TTC549 (cell line): ENCODE measurements around the gene GTF2F2.

Source experiments
- FAIRE-seq: peaks from 2 replicates; lab custom pipeline; 2012; peaks lifted over from hg19 to GRCh38; lab: Jason Lieb, UNC

GTF2F2 gene

GRCh38 chr13:45305079-45305478 lies 184.8 kb downstream of the GTF2F2 start:
- no peak for FAIRE-seq

DNA sequence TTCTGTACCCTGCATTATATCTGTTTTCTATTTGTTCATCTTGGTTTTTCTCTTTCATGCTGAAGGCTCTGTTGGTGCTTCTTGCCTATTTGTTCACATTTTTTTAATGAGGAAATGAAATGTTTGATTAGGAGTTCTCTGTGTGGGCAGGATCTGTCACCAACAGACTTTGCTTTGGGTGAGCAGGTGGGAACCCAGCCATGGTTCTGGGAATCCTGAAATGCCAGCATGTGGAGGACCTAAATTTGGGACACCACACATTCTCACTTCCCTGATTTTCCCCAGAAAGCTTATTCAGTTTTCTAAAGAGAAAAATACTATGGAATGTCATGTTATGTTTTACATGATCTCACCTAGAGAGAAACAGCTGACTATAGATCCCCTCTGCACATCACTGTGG lies 186.7 kb downstream of the GTF2F2 start:
- FAIRE-seq, result no peak

DNA sequence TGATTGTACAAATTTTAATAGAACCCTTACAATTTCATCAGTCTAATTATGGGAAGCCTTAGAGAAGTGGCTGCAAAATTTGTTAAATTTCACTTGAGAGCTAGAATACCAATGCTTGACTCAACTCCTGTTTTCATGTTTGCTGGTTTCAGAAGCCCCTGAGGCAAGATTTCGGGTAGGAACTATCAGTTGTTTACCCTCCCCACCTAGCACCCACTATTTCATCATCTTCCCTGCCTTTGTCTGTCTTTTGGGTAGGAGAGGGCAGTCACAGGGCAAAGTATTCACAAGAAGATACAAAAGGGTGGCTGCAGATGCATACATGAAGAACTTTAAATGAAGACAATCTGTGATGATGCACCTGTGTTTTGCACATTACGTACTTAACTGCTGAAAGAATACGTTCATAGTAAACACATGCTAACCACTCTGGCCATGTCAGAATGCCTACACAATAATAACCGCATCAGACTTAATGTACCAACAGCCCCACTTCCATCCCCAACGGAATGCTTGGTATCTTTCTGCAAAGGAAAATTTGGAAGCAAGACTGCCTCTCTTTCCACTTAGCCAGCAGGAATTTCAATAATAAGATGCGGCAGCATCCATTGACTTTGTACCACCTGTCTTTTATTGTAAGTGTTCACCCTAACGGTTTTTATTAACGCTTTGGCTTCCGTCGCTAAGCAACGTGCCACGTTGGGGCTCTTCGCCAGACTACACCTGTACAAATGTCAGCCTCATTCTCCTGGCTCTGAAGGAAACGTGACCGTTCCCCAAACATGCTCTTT lies 190.2 kb downstream of the GTF2F2 start:
- FAIRE-seq, result no peak

DNA sequence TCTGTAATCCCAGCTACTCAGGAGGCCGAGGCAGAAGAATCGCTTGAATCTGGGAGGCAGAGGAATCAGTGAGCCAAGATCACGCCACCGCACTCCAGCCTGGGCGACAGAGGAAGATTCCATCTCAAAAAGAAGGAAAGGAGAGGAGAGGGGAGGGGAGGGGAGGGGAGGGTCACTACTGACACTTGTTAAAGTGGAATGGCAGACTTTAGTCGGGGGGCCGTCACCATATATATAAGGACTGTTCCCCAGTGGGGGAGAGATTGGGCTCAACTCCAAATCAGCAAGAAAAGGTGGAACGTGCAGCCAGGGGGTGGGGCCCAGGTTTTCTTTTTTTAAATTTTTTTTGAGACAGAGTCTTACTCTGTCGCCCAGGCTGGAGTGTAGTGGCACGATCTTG lies 194.5 kb downstream of the GTF2F2 start:
- no peak for FAIRE-seq

DNA sequence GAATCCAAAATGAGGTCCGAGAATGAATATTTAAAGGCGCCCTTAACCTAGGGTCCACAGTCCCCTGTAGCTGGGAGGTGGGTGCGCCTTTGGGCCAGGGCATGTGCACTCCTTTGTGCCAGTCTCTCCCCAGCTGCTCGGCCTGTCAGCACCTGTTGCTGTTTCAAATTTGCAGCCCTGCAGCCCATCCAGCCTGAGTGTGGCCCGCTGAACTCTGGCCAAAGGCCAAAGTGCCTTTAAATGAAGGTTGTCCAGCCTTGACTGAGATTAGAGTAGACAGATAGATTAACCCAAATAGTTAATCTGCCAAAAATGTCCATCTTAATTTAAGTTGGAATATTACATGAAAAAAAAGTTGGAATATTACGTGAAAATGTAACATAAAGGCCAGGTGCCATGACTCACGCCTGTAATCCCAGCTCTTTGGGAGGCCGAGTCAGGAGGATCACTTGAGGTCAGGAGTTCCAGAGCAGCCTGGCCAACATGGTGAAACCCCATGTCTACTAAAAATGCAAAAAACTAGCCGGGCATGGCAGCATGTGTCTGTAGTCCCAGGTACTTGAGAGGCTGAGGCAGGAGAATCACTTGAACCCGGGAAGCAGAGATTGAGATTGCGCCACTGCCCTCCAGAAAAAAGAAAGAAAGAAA lies 195.3 kb downstream of the GTF2F2 start:
- no peak for FAIRE-seq

- no peak for FAIRE-seq
Measured at GRCh38 chr13:45316338-45316737, 196.0 kb downstream of the GTF2F2 start.

- FAIRE-seq, result no peak
Measured at GRCh38 chr13:45316996-45317395, 196.7 kb downstream of the GTF2F2 start.

DNA sequence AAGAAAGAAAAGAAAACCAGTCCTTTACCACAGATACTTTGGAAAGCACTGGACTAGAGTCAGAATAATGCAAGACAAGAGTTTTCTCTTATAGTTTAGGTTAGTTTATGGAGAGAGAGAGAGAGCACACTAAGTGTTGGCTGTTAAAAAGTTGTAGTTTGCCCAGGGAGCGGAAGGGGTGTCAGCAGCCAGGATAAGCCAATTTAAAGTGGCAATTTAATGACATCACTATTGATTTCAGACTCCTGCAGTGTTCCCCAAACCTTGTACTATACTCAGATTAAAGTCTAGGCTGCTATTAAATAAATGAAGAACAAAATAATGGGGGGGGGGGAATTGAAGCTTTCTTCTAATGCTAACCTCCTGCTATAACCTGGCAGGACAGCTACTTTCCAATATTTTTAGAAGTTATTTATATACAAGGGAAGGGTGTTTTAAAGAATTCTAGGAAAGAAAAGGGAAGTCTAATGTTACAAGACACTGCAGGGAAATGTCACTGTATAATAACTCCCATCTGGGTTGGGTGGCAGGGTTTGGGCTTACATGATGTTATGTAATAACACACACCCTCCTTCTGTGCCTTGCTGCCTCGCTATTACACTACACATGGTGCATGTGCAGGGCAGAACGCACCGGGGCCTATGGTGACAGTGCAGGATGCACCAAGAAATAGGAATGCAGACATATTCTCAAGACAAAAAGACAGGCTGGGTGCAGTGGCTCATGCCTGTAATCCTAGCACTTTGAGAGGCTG lies 200.7 kb downstream of the GTF2F2 start:
- FAIRE-seq, result no peak

- FAIRE-seq, result no peak
Measured at GRCh38 chr13:45325806-45326205, 205.5 kb downstream of the GTF2F2 start.

GRCh38 chr13:45327253-45327955 lies 207.1 kb downstream of the GTF2F2 start:
- FAIRE-seq, result no peak

DNA sequence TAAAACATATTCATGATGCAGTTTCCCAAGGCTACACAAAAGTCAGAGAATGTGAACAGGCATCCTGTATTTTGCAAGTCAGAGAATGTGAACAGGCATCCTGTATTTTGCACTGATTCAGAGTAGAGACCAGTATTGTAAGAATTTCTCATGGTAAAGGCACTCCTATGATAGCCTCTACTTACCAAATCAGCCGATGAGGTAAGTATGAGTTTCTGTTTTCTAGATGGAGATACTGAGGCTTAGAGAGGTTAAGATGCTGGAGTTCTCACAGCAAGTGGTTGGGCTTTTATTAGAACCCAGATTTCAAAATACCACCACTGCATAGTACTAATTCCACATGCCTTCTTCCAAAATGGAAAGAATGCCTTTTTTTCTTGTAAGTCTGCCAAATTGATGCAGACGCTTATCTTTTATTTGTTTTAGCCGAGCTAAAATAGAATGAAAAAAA lies 208.4 kb downstream of the GTF2F2 start:
- FAIRE-seq, result no peak

DNA sequence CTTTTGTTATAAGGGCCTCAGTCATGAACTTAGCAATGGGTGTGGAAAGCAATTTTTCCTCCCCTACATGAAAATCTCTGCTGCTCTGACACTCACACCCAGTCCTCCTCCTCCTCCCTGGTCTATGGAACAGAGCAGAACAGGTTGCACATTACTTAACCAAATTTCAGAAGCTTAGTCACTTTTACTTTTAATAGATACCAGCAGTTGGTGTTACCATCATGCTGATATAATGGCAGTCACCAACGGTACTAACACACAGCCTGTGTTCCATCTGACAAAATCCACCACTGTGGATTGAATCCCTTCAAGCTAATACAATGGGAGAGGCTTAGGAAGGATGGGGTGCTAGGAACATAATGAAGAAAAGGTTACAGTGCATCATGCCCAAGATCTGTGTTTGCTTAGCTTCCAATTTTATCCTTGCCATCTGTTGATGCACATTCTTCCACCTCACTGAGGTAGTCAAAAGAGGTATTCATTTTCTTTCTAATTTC lies 210.9 kb downstream of the GTF2F2 start:
- FAIRE-seq, result no peak

GRCh38 chr13:45331692-45332035 lies 211.4 kb downstream of the GTF2F2 start:
- FAIRE-seq, result no peak

DNA sequence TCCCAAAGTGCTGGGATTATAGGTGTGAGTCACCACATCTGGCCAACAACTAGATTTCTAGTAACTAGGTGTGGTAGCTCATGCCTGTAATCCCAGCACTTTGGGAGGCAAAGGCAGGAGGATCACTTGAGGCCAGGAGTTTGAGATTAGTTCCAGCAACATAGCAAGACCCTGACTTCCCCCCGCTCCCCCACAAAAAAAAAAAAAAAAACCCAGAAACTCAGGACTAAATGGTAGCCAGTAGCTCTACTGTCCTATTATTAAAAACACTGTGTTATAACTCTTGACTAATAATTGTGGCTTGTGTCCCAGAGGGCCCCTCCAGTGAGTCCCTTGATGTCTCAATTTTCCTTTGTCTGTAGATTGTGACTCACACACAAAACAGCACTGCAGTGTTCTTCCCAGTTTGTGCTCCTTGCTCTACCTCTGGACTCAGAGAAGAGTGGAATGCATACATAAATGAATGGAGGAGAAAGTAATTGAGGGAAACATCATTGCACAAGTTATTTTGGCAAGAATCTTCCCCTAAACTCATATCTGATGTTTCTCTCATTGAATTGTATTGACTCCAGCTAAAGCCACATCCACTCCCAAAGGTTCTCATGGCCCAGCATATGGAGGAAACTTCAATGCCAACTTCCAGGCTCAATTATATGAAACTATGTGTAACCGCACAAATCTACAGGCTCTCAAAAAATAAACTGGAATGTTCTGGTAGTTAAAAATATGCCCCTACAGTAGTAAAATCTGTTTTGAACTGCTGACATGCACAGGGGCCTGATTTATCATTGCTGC lies 211.9 kb downstream of the GTF2F2 start:
- no peak for FAIRE-seq

DNA sequence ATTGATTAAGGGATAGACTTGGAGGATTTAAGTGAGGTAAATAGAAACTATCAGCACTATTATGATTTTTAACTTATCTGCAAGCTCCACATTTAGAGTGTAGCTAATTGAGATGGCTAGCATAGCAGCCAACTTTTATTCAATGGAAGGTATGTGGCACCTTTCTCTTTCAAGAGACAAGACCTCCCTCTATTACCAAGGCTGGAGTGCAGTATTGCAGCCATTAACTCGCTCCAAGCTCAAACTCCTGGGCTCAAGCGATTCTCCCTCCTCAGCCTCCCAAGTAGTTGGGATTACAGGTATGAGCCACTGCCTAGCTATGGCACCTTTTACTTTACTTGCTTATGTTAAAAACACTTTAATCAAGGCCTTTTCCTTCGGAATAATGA lies 212.5 kb downstream of the GTF2F2 start:
- no peak for FAIRE-seq

DNA sequence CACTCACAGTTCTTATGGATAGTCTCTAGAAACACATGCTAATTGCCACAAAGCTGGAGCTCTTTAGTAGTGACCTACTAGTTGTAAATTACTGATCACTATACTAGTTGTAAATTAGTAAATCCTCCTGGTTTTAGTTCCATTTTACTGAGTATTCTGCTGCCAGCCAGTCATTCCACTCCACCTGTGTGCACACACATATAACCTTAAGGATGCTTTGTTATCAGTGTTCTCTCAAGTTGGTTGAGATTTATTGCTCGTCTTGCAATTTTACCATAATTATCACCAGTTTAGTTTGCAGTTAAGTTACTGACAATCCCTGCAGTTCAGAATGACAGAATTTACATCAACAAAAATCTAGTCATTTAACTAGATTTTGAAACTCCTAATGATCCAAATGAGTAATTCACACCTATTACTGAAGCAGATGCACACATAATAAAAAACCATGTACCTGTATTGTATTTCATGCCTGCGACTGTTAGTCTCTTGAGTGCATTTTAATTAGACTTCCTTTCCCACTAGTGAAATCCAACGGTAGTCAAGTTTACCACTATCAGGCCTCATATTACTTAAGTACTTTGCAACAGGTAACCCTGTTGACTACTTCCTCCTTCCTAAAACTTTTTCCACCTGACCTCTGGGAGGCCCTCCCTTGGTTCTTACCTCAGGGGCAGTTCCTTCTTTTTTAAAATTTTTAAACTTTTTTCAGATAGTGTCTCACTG lies 213.1 kb downstream of the GTF2F2 start:
- no peak for FAIRE-seq
